GM19240 (cell line): ENCODE data around the gene KASH5.

Experiments used
- DNase-seq: peaks from one replicate; pipeline ENCODE4 v3.0.0; 2011; ENCODE audit warnings: low spot score; ENCODE audit not compliant: insufficient read length

The KASH5 gene

GRCh38 chr19:49387936-49388372 lies at the start of gene KASH5:
KASH5 (plus strand) TSS chr19:49388249; CDS start chr19:49390884, 2,635 bp downstream.
- DNase-seq: no peak

- DNase-seq: no peak
Observed at GRCh38 chr19:49338691-49339300, 49.3 kb upstream of the KASH5 start.

GRCh38 chr19:49339301-49340068 lies 48.6 kb upstream of the KASH5 start:
- no peak for DNase-seq

GRCh38 chr19:49340069-49340864 lies 47.8 kb upstream of the KASH5 start:
- DNase-seq: peak; percentile 83

GRCh38 chr19:49340865-49341718 lies 47.0 kb upstream of the KASH5 start:
- no peak for DNase-seq

- no peak for DNase-seq
Observed at GRCh38 chr19:49342291-49342721, 45.7 kb upstream of the KASH5 start.

- DNase-seq: no peak
Observed at GRCh38 chr19:49343123-49343522, 44.9 kb upstream of the KASH5 start.

- DNase-seq: no peak
Observed at GRCh38 chr19:49344505-49345423, 43.3 kb upstream of the KASH5 start.

GRCh38 chr19:49347191-49347590 lies 40.9 kb upstream of the KASH5 start:
- no peak for DNase-seq

- DNase-seq: no peak
Observed at GRCh38 chr19:49347835-49348234, 40.2 kb upstream of the KASH5 start.

GRCh38 chr19:49348305-49349189 lies 39.5 kb upstream of the KASH5 start:
- no peak for DNase-seq

- DNase-seq: no peak
Observed at GRCh38 chr19:49349567-49349966, 38.5 kb upstream of the KASH5 start.

GRCh38 chr19:49355909-49356353 lies 32.1 kb upstream of the KASH5 start:
- DNase-seq: no peak

GRCh38 chr19:49356382-49356781 lies 31.7 kb upstream of the KASH5 start:
- no peak for DNase-seq

GRCh38 chr19:49357186-49357585 lies 30.9 kb upstream of the KASH5 start:
- no peak for DNase-seq

GRCh38 chr19:49359851-49360820 lies 27.9 kb upstream of the KASH5 start:
- no peak for DNase-seq

GRCh38 chr19:49361438-49362047 lies 26.5 kb upstream of the KASH5 start:
- no peak for DNase-seq
